Measurements from ENCODE around the gene TBCD. TPM values are rescaled to one million over a fixed set of nuclear protein-coding genes. Genes with fewer than 3 reads are reported as not detected.
A peak's percentile ranks its signal among the peaks of the same experiment; 100 is the strongest.

Gene TBCD
- total RNA-seq, 2 donors from 2014 or later = 66.5 to 166 TPM

- Mint-ChIP-seq H3K36me3 (no peaks in the 10 kb centered on the region), H3K4me1 (ENCODE audit: low read depth in 2 of 2) (peaks cover 47 to 49% of the 10 kb centered on the region in 2 donors), H3K9me3 (no peaks in the 10 kb centered on the region), H3K27ac (peak overlapping the region; percentile 85 to 90), H3K27me3 (no peaks in the 10 kb centered on the region), H3K4me3 (peak overlapping the region; percentile 87)
- ATAC-seq (peak; percentile 92 to 93), DNase-seq (ENCODE audit: low spot score) (peak; percentile 90)
These were observed 112.3 kb downstream of the TBCD start for GRCh38 chr17:82863941-82864712.

DNA sequence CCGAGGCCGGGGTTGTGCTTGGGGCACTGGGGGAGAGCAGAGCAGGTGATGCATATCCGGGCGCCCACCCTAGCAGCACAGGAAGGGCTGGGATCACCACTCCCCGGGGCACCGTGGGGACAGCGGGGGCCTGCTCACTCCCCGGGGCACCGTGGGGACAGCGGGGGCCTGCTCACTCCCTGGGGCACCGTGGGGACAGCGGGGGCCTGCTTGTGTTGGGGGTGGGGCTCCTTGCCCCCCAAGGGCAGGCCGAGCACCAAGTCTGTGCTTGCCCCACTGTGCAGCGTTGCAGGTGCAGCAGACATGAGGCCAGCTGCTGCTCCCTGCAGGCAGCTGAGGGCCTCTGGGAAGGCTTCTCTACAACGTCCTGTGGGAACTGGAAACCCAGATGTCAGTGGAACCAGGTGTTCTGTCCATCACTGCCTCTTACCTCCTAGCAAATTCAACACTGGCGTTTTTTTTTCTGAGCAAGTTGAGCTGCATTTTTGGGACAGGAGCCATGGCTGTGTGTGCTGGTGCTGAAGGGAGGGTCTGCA is 112.9 kb downstream of the TBCD start:
- Mint-ChIP-seq H3K27me3 (no peaks in the 10 kb centered on the region), H3K9me3 (no peaks in the 10 kb centered on the region), H3K4me3 (peak overlapping the region; percentile 87), H3K36me3 (no peaks in the 10 kb centered on the region), H3K4me1 (ENCODE audit: low read depth in 2 of 2) (peaks cover 41 to 43% of the 10 kb centered on the region in 2 donors), H3K27ac (peak overlapping the region; percentile 85 to 90)
- ATAC-seq (no peak), DNase-seq (ENCODE audit: low spot score) (no peak)

- Mint-ChIP-seq H3K4me3 (no peak overlapping the region), H3K27ac (no peak overlapping the region), H3K9me3 (no peaks in the 10 kb centered on the region), H3K27me3 (no peaks in the 10 kb centered on the region), H3K4me1 (ENCODE audit: low read depth in 2 of 2) (peaks cover 36 to 41% of the 10 kb centered on the region in 2 donors), H3K36me3 (no peaks in the 10 kb centered on the region)
- no peak for ATAC-seq
- no peak for DNase-seq (ENCODE audit: low spot score)
These were observed 113.4 kb downstream of the TBCD start for GRCh38 chr17:82865274-82865673.

GRCh38 chr17:82865774-82866395 is 114.0 kb downstream of the TBCD start:
- no peaks in the 10 kb centered on the region for H3K9me3 Mint-ChIP-seq

DNA sequence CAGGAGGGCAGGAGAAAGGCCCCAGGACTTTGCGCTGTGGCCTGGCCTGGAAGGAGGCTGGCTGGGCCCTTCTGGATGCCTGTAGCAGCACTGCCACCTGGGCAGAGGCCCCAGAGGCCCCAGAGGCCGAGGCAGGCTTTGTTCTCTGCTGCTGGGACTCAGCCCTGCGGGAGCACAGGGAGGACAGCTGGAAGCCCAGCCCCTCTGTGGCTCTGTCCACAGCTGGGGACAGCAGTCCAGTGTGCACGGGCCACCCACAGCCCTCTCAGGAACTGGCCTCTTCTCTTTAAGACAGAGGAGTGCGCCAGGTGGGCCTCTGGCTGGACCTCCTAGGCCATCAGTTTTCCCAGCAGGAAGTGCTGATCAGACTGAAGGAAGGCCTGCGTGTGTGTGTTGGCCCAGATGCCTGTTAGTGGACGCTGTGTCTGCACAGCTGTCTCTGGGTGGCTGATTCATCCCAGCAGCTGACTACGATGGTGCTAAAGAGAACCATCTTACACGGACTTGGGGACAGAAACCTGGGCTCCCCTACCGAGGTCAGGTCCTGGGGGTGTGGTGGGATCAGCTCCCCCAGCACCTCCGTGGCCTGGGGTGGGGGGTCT is 114.8 kb downstream of the TBCD start:
- no peaks in the 10 kb centered on the region for H3K9me3 Mint-ChIP-seq
- ATAC-seq (no peak), DNase-seq (ENCODE audit: low spot score) (no peak)
- H3K4me1 Mint-ChIP-seq (ENCODE audit: low read depth in 2 of 2) = peaks cover 29 to 36% of the 10 kb centered on the region in 2 donors
- H3K27ac Mint-ChIP-seq = no peak overlapping the region
- no peaks in the 10 kb centered on the region for H3K27me3 Mint-ChIP-seq
- H3K36me3 Mint-ChIP-seq = no peaks in the 10 kb centered on the region
- no peak overlapping the region for H3K4me3 Mint-ChIP-seq

More at GRCh38 chr17:82865774-82866395, 114.0 kb downstream of the TBCD start:
- no peaks in the 10 kb centered on the region for H3K36me3 Mint-ChIP-seq
- H3K4me3 Mint-ChIP-seq = no peak overlapping the region
- DNase-seq (ENCODE audit: low spot score) (no peak), ATAC-seq (no peak)
- no peak overlapping the region for H3K27ac Mint-ChIP-seq
- H3K4me1 Mint-ChIP-seq (ENCODE audit: low read depth in 2 of 2) = peaks cover 34 to 42% of the 10 kb centered on the region in 2 donors
- H3K27me3 Mint-ChIP-seq = no peaks in the 10 kb centered on the region

DNA sequence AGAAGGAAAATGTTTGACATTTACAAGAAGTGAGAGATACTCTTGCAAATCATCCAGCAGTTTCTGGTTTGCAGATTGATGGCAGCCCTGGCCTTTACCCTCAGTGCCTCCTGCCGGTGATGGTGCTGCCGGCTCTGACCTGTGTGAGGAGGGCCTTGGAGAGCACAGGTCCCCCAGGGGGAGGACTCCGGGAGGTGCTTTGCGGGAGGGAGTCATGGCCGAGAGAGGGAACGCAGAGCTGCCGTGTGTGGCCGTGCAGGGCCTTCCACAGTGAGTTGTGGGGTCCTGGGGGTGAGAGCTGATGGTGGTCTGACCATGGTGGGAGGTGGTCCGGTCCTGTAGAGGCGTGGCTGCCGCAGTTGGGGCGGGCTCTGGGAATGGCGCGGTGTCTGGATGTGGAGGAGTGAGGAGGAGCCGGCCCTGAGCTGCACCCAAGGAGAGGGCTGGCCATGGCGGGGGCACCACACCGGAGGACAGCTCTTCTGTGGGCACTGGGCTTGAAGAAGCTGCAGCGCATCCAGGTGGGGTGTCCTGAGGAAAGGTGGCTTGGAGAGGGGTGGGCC is 116.0 kb downstream of the TBCD start:
- Mint-ChIP-seq H3K9me3 (no peaks in the 10 kb centered on the region), H3K4me1 (ENCODE audit: low read depth in 2 of 2) (peaks cover 24 to 32% of the 10 kb centered on the region in 2 donors), H3K27ac (no peak overlapping the region), H3K4me3 (no peak overlapping the region), H3K27me3 (no peaks in the 10 kb centered on the region), H3K36me3 (no peaks in the 10 kb centered on the region)
- DNase-seq (ENCODE audit: low spot score) (no peak), ATAC-seq (no peak)

DNA sequence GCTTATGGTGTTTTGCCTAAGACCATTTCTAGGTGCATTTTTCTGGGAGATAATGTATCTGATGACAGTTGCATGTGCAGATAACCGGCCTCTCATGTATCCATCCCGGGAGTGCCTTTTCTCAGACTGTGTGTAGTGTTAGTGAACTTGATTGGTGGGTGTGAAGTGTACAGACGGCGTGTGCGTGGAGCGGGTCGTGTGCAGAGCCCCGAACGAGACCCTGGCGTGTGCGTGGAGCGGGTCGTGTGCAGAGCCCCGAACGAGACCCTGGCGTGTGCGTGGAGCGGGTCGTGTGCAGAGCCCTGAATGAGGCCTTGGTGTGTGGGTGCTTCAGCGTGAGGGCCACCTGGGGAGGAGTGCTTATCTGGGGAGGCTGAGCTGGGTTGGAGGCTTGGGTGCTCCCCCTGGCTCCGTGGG is 116.9 kb downstream of the TBCD start:
- Mint-ChIP-seq H3K27ac (peak overlapping the region in 1 of 2 donors; percentile 12), H3K36me3 (no peaks in the 10 kb centered on the region), H3K9me3 (no peaks in the 10 kb centered on the region), H3K4me3 (no peak overlapping the region), H3K4me1 (ENCODE audit: low read depth in 2 of 2) (peaks cover 16 to 23% of the 10 kb centered on the region in 2 donors), H3K27me3 (no peaks in the 10 kb centered on the region)
- ATAC-seq = no peak
- no peak for DNase-seq (ENCODE audit: low spot score)

GRCh38 chr17:82869536-82869935 is 117.7 kb downstream of the TBCD start:
- Mint-ChIP-seq H3K27me3 (no peaks in the 10 kb centered on the region), H3K9me3 (no peaks in the 10 kb centered on the region), H3K27ac (no peak overlapping the region), H3K4me1 (ENCODE audit: low read depth in 2 of 2) (peaks cover 8 to 15% of the 10 kb centered on the region in 2 donors), H3K36me3 (no peaks in the 10 kb centered on the region), H3K4me3 (no peak overlapping the region)
- ATAC-seq (no peak), DNase-seq (ENCODE audit: low spot score) (no peak)

- Mint-ChIP-seq H3K27me3 (no peaks in the 10 kb centered on the region), H3K36me3 (no peaks in the 10 kb centered on the region), H3K9me3 (no peaks in the 10 kb centered on the region), H3K27ac (no peak overlapping the region), H3K4me1 (ENCODE audit: low read depth in 2 of 2) (peaks cover 9 to 14% of the 10 kb centered on the region in 2 donors), H3K4me3 (no peak overlapping the region)
- ATAC-seq (no peak), DNase-seq (ENCODE audit: low spot score) (no peak)
These were observed 118.2 kb downstream of the TBCD start for GRCh38 chr17:82870091-82870491.

GRCh38 chr17:82870541-82870940 is 118.7 kb downstream of the TBCD start:
- ATAC-seq = no peak
- Mint-ChIP-seq H3K27ac (no peak overlapping the region), H3K36me3 (no peaks in the 10 kb centered on the region), H3K4me1 (ENCODE audit: low read depth in 2 of 2) (peaks cover 8 to 12% of the 10 kb centered on the region in 2 donors), H3K27me3 (no peaks in the 10 kb centered on the region), H3K4me3 (no peak overlapping the region), H3K9me3 (no peaks in the 10 kb centered on the region)
- DNase-seq (ENCODE audit: low spot score) = no peak

DNA sequence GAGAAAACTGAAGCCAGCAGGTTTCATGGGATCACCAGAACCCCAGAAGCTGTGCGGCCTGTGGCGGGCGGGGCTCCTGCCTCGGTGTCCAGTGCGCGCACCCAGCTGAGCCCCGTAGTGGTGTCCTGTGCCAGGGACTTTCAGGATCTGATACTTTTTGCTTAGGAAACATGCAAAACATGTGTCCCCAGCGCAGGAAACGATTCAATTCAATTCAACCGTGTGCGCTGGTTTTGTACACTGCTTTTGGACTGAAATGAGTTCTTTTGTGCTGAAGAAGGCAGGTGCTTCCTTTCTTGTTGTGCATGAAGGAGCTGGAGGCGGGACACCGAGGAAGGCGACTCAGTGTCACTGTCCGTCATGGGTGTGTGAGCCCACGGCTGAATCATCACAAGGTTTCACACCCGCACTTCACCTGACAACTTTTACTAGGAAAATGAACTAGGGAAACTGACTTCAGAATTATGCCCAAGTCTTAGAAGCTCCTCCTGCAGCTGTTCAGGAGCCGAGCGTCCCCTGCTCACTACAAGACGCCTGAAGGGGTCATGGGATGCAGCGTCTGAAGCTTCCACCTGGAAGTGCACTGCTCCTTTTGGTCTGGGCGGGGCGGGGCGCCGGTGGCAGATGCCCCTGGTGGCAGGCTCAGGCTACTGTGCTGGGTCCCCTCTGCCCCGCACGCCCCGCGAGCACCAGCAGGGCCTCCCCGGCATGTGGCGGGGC is 119.4 kb downstream of the TBCD start:
- no peak for DNase-seq (ENCODE audit: low spot score)
- Mint-ChIP-seq H3K27ac (no peak overlapping the region), H3K4me1 (ENCODE audit: low read depth in 2 of 2) (peaks cover 4 to 10% of the 10 kb centered on the region in 2 donors), H3K27me3 (no peaks in the 10 kb centered on the region), H3K4me3 (no peak overlapping the region), H3K36me3 (no peaks in the 10 kb centered on the region), H3K9me3 (no peaks in the 10 kb centered on the region)
- ATAC-seq = no peak

DNA sequence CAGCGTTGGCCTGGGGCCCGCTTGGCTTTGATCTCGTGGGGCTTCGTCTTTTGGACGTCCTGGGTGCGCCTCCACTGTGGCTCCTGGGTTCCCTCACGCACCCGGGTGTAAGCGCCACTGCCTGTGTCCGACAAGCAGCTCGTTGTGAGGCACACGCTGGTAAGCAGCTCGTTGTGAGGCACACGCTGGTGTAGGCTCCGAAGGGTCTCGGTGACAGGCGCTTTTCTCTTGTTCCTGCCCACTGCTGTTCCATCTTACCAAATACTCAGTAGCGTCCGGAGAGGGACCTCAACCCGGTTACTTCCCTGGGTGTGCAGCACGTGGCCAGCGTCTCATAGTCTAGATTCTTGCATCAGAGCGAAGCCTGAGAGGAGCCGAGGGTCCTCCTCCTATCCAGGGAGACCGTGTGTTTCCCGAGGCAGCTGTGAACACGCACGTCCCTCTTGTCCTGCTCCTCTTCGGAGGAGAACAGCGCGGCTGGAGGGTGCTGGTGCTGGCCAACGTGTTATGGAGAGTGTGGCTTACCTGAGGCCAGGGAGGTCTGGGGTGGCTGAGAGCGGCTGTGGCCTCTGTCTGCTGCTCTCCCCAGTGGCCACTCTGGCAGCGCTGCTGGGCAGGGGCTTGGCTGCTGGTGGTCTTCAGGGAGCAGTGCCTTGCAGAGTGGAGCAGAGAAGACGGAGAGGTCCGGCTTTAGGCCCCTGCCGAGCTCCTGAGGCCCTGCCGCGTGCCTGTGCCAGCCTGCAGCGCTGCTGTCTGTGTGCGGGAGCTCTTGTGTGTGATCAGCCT is 120.1 kb downstream of the TBCD start:
- Mint-ChIP-seq H3K4me1 (ENCODE audit: low read depth in 2 of 2) (peaks cover 4 to 10% of the 10 kb centered on the region in 2 donors), H3K36me3 (no peaks in the 10 kb centered on the region), H3K9me3 (no peaks in the 10 kb centered on the region), H3K27me3 (no peaks in the 10 kb centered on the region), H3K4me3 (no peak overlapping the region), H3K27ac (no peak overlapping the region)
- DNase-seq (ENCODE audit: low spot score) = no peak
- peak in 1 of 2 donors; percentile 33 for ATAC-seq

All from natural killer cell treated with Interleukin-12 subunit alpha and Interleukin-12 subunit beta and Interleukin-15 and Interleukin-18, amount 100 ng/mL, for 72 hours (primary cell).